ENCODE results near the gene RALB. TPM values are rescaled to one million over a fixed set of nuclear protein-coding genes. Genes with fewer than 3 reads are reported as not detected.

Gene RALB
- total and polyA plus RNA-seq, 4 donors, result 55.0 to 65.4 (median 61.2) TPM

DNA sequence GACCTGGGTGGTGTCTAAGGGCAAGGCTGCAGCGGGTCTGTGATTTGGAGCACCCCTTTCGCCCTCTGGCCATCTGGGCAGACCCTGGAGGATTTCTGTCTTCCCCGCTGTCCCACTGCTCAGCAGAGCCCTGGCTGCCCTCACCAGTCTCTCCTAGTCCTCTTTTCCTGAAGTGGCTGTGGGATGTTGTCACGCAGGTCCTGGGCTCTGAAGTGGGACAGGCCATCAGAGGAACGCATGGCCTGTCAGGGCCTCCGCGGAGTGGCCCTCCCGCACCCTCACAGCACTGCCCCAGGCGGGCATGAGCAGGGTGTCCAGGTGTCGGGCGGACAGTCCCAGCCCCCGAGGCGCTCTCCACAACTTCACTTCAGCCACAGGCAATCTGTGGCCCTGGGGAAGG is 28.4 kb upstream of the RALB start:
- Histone ChIP-seq H3K4me1 (ENCODE audit: control insufficient read depth, insufficient read depth, low read length) (peaks cover 19% of the 10 kb centered on the region), H3K4me3 (ENCODE audit: low read depth, low read length) (no peak overlapping the region), H3K27me3 (ENCODE audit: control insufficient read depth, insufficient read depth, low read length) (peaks cover 4% of the 10 kb centered on the region), H3K27ac (ENCODE audit: low read depth, low read length) (no peak overlapping the region), H3K36me3 (ENCODE audit: control insufficient read depth, insufficient read depth, low read length) (peaks cover 6% of the 10 kb centered on the region), H3K9me3 (ENCODE audit: control insufficient read depth, insufficient read depth, low read length) (no peaks in the 10 kb centered on the region)
- DNase-seq (ENCODE audit: low read depth in 4 of 6, low spot score in 6 of 6), result no peak
- 94% methylated on average over 12 of the region's 13 CpGs for WGBS (ENCODE audit: insufficient coverage)

GRCh38 chr2:120224735-120225548 is 27.7 kb upstream of the RALB start:
- H3K9me3 ChIP-seq (ENCODE audit: control insufficient read depth, insufficient read depth, low read length), result no peaks in the 10 kb centered on the region
- no peaks in the 10 kb centered on the region for H3K36me3 ChIP-seq (ENCODE audit: control insufficient read depth, insufficient read depth, low read length)
- DNase-seq (ENCODE audit: low read depth in 4 of 6, low spot score in 6 of 6), result no peak
- no peak overlapping the region for H3K27ac ChIP-seq (ENCODE audit: low read depth, low read length)
- H3K4me3 ChIP-seq (ENCODE audit: low read depth, low read length), result no peak overlapping the region
- peaks cover 4% of the 10 kb centered on the region for H3K27me3 ChIP-seq (ENCODE audit: control insufficient read depth, insufficient read depth, low read length)
- 91% methylated on average over 7 of the region's 9 CpGs for WGBS (ENCODE audit: insufficient coverage)
- peaks cover 19% of the 10 kb centered on the region for H3K4me1 ChIP-seq (ENCODE audit: control insufficient read depth, insufficient read depth, low read length)

DNA sequence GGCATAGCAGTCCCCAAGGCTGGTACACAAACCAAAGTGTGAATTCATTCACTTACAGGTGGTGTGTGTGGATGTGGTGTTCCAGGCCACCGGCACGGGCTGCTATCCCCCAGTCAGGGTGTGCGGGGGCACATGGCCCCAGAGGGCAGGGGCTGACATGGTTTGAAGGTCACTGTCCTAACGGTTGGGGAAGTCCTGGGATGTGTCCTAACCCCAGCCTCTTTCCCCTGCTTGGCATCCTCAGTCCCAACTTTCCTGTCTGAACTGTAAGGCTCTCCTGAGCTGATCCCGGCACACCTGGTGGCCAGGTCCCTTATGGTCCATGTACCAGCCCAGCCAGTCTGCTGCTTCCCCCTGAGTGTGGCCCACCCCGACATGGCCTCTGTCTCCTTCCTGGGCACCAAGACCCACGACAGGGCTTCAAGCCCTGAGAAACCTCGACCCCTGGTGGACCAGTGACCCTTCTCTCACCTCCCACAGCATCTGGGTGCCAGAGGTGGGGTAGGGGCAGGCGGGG is 27.0 kb upstream of the RALB start:
- no peak overlapping the region for H3K27ac ChIP-seq (ENCODE audit: low read depth, low read length)
- DNase-seq (ENCODE audit: low read depth in 4 of 6, low spot score in 6 of 6), result no peak
- peaks cover 19% of the 10 kb centered on the region for H3K4me1 ChIP-seq (ENCODE audit: control insufficient read depth, insufficient read depth, low read length)
- H3K4me3 ChIP-seq (ENCODE audit: low read depth, low read length), result no peak overlapping the region
- H3K9me3 ChIP-seq (ENCODE audit: control insufficient read depth, insufficient read depth, low read length), result no peaks in the 10 kb centered on the region
- H3K27me3 ChIP-seq (ENCODE audit: control insufficient read depth, insufficient read depth, low read length), result peaks cover 4% of the 10 kb centered on the region
- H3K36me3 ChIP-seq (ENCODE audit: control insufficient read depth, insufficient read depth, low read length), result no peaks in the 10 kb centered on the region
- WGBS (ENCODE audit: insufficient coverage), result 92% methylated on average over 8 of the region's 9 CpGs

GRCh38 chr2:120226316-120226715 is 26.3 kb upstream of the RALB start:
- no peak overlapping the region for H3K4me3 ChIP-seq (ENCODE audit: low read depth, low read length)
- H3K4me1 ChIP-seq (ENCODE audit: control insufficient read depth, insufficient read depth, low read length), result peaks cover 19% of the 10 kb centered on the region
- WGBS (ENCODE audit: insufficient coverage), result 93% methylated on average over 8 of the region's 9 CpGs
- H3K27ac ChIP-seq (ENCODE audit: low read depth, low read length), result no peak overlapping the region
- H3K9me3 ChIP-seq (ENCODE audit: control insufficient read depth, insufficient read depth, low read length), result no peaks in the 10 kb centered on the region
- peaks cover 4% of the 10 kb centered on the region for H3K27me3 ChIP-seq (ENCODE audit: control insufficient read depth, insufficient read depth, low read length)
- no peaks in the 10 kb centered on the region for H3K36me3 ChIP-seq (ENCODE audit: control insufficient read depth, insufficient read depth, low read length)
- no peak for DNase-seq (ENCODE audit: low read depth in 4 of 6, low spot score in 6 of 6)

GRCh38 chr2:120227111-120227991 is 25.3 kb upstream of the RALB start:
- Histone ChIP-seq H3K27ac (ENCODE audit: low read depth, low read length) (no peak overlapping the region), H3K4me3 (ENCODE audit: low read depth, low read length) (no peak overlapping the region), H3K27me3 (ENCODE audit: control insufficient read depth, insufficient read depth, low read length) (peaks cover 4% of the 10 kb centered on the region), H3K36me3 (ENCODE audit: control insufficient read depth, insufficient read depth, low read length) (no peaks in the 10 kb centered on the region), H3K4me1 (ENCODE audit: control insufficient read depth, insufficient read depth, low read length) (peaks cover 19% of the 10 kb centered on the region), H3K9me3 (ENCODE audit: control insufficient read depth, insufficient read depth, low read length) (no peaks in the 10 kb centered on the region)
- 74% methylated on average over 16 of the region's 16 CpGs for WGBS (ENCODE audit: insufficient coverage)
- DNase-seq (ENCODE audit: low read depth in 4 of 6, low spot score in 6 of 6), result no peak

DNA sequence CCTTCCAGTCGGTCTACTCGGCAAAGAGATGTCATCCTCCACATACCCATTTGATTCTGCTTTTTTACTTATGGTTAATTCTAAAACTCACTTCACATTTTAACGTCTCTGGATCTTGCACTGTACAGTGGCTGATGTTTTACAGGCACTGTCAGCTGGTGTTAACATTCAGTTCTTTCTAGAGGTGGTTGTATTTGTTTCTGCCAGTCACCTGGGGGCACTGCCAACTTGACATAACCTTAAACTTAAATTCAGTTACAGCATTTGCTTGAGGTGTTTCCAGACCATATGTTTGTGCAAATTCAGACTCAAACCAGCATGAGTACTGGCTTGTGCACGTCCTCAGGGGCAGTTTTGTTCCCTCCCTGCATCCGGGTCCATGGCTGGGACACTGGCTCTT is 24.1 kb upstream of the RALB start:
- Histone ChIP-seq H3K27ac (ENCODE audit: low read depth, low read length) (no peak overlapping the region), H3K9me3 (ENCODE audit: control insufficient read depth, insufficient read depth, low read length) (no peaks in the 10 kb centered on the region), H3K27me3 (ENCODE audit: control insufficient read depth, insufficient read depth, low read length) (peaks cover 4% of the 10 kb centered on the region), H3K4me3 (ENCODE audit: low read depth, low read length) (no peak overlapping the region), H3K36me3 (ENCODE audit: control insufficient read depth, insufficient read depth, low read length) (no peaks in the 10 kb centered on the region), H3K4me1 (ENCODE audit: control insufficient read depth, insufficient read depth, low read length) (peaks cover 13% of the 10 kb centered on the region)
- DNase-seq (ENCODE audit: low read depth in 4 of 6, low spot score in 6 of 6), result peak in 1 of 6 donors; percentile 42
- WGBS (ENCODE audit: insufficient coverage), result 27% methylated on average over 2 of the region's 5 CpGs

- peaks cover 4% of the 10 kb centered on the region for H3K4me1 ChIP-seq (ENCODE audit: control insufficient read depth, insufficient read depth, low read length)
- no peaks in the 10 kb centered on the region for H3K9me3 ChIP-seq (ENCODE audit: control insufficient read depth, insufficient read depth, low read length)
- no peak overlapping the region for H3K4me3 ChIP-seq (ENCODE audit: low read depth, low read length)
- no peak overlapping the region for H3K27ac ChIP-seq (ENCODE audit: low read depth, low read length)
- WGBS (ENCODE audit: insufficient coverage), result 75% methylated on average over 5 of the region's 10 CpGs
- DNase-seq (ENCODE audit: low read depth in 4 of 6, low spot score in 6 of 6), result no peak
- H3K36me3 ChIP-seq (ENCODE audit: control insufficient read depth, insufficient read depth, low read length), result no peaks in the 10 kb centered on the region
- peaks cover 4% of the 10 kb centered on the region for H3K27me3 ChIP-seq (ENCODE audit: control insufficient read depth, insufficient read depth, low read length)
These were observed 23.3 kb upstream of the RALB start for GRCh38 chr2:120229341-120229740.

- H3K9me3 ChIP-seq (ENCODE audit: control insufficient read depth, insufficient read depth, low read length), result no peaks in the 10 kb centered on the region
- H3K27ac ChIP-seq (ENCODE audit: low read depth, low read length), result no peak overlapping the region
- H3K36me3 ChIP-seq (ENCODE audit: control insufficient read depth, insufficient read depth, low read length), result no peaks in the 10 kb centered on the region
- peaks cover 4% of the 10 kb centered on the region for H3K27me3 ChIP-seq (ENCODE audit: control insufficient read depth, insufficient read depth, low read length)
- no peak overlapping the region for H3K4me3 ChIP-seq (ENCODE audit: low read depth, low read length)
- H3K4me1 ChIP-seq (ENCODE audit: control insufficient read depth, insufficient read depth, low read length), result peaks cover 3% of the 10 kb centered on the region
- 88% methylated on average over 16 of the region's 17 CpGs for WGBS (ENCODE audit: insufficient coverage)
- DNase-seq (ENCODE audit: low read depth in 4 of 6, low spot score in 6 of 6), result no peak
These were observed 21.9 kb upstream of the RALB start for GRCh38 chr2:120230515-120231471.

- H3K4me3 ChIP-seq (ENCODE audit: low read depth, low read length), result no peak overlapping the region
- H3K27ac ChIP-seq (ENCODE audit: low read depth, low read length), result no peak overlapping the region
- WGBS (ENCODE audit: insufficient coverage), result 100% methylated on average over 1 of the region's 4 CpGs
- peaks cover 7% of the 10 kb centered on the region for H3K4me1 ChIP-seq (ENCODE audit: control insufficient read depth, insufficient read depth, low read length)
- no peaks in the 10 kb centered on the region for H3K36me3 ChIP-seq (ENCODE audit: control insufficient read depth, insufficient read depth, low read length)
- no peak for DNase-seq (ENCODE audit: low read depth in 4 of 6, low spot score in 6 of 6)
- H3K9me3 ChIP-seq (ENCODE audit: control insufficient read depth, insufficient read depth, low read length), result no peaks in the 10 kb centered on the region
- H3K27me3 ChIP-seq (ENCODE audit: control insufficient read depth, insufficient read depth, low read length), result peaks cover 4% of the 10 kb centered on the region
These were observed 21.1 kb upstream of the RALB start for GRCh38 chr2:120231564-120231973.

Data from spinal cord (tissue), 10 donors.